ENCODE measurements around the gene STX1A.

GRCh38 chr7:73707045-73707631 is 12.3 kb downstream of the STX1A start:
- no peak for TF ChIP-seq CTCF (IDR thresholded peaks at IDR 0.05)
- no peak for TF ChIP-seq POLR2A (IDR thresholded peaks at IDR 0.05)

Measured in uterus (tissue), 2 donors.